Measurements from ENCODE around the gene GABPB1. TPM values are rescaled to one million over a fixed set of nuclear protein-coding genes. Genes with fewer than 3 reads are reported as not detected.

Gene GABPB1
- total RNA-seq, 1 donor from 2014 or later: 70.5 TPM

DNA sequence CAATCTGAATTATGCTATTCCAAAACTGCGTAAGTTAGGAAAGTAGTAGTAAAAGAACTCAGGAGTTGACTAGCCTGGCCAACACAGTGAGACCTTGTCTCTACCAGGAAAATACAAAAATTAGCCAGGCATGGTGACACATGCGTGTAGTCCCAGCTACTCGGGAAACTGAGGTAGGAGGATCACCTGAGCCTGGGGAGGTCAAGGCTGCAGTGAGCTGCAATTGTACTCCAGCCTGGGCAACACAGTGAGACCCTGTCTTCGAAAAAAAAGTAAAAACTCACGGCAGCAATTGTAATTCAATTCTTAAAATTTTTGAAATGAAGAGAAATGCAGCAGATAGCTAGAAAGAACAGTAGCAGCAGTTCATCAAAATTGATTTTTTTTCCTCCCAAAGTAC, 9.7 kb downstream of the GABPB1 start:
- no peak for DNase-seq (ENCODE audit: low read depth in 2 of 2)

DNA sequence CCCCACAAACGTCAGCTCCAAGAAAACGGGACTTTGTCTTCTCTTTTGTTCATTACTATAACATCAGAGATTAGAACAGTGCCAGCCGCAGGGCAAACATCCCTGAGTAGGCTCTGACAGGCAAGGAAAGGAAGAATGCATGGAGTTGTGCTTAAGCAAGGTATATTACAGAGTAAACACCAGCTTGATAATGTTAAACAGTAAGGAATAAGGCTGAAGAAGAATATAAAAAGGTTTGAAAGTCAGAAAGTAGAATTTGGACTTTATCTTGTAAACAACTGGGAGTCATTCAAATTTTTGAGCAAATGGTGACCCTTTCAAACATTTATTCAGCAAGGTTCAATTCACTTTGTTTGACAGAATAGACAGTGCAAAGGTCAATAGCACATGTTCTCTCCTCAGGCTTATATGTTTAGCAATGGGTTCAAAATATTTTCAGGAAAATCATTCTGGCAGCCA, 11.0 kb downstream of the GABPB1 start:
- DNase-seq (ENCODE audit: low read depth in 2 of 2): no peak

DNA sequence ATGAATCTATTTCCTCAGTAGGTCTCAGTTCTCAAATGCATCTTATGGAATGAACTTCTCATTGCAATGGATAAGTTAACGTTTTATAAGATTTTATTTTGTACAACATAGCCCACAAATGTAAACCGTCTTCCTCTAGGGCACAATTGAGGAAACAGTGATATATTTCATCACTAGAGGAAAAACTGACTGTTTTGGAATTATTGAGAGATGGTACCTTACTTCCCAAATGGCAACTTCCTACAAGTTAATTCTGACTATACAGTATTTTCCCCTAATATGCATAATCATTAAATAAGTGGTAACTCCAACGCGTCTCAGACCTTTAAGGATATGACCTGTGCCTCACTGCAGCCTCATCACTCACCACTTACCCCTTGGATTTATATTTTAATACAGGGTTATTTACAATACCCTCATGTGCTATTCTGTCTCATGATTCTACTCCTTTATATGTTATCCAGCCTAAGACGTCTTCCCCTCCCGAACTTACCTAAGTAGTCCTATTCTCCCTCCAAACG, 13.3 kb downstream of the GABPB1 start:
- no peak for DNase-seq (ENCODE audit: low read depth in 2 of 2)

DNA sequence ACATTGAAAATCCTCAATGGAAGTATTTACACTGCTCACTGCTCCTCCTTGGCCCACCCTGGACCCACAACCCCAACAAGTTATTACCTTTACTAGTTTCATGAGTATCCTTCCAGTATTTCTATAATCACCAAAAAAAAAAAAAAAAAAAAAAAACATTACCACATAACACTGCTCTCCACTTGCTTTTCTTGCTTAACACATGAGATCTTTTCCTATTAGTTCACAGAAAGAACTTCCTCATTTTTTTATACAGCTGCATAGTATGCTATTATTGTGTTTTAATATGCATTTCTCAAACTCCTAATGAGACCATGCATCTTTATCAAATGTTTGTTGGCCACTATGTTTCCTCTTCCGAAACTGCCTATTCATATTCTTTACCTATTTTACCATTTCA, 14.6 kb downstream of the GABPB1 start:
- DNase-seq (ENCODE audit: low read depth in 2 of 2): no peak

DNA sequence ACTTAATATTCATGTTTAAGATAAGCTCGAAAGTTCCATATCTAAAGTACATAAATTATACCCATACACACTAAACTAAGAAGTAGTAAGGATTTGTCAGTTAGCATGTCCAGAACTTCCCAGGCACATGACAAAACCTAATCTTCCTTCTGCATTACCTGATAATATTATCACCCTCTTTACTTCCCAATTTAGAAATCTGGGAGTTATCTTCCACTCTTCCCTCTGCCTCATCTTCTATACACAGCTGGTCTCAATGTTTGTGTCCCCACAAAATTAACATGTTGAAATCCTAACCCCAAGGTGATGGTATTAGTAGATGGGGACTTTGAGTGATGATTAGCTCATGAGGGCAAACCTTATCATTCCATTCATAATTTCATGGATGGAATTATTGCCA, 15.3 kb downstream of the GABPB1 start:
- DNase-seq (ENCODE audit: low read depth in 2 of 2): no peak

DNA sequence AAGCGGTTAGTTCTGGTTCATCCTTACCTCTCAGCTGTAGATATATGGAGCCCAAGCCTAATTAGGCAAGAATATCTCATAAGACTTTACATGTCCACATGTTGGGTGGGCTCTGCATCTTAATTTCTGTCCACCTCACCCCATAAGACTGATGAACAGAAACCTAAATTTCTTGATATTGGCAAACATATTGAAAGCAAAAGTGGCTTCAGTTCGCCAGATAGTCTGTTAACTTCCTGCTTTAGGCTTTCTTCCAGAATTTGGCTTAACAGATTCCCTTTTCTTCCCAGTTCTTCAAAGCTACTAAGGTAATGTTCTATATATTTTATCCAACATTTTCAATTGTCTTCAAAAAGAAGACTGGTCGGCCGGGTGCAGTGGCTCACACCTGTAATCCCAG, 19.7 kb downstream of the GABPB1 start:
- DNase-seq (ENCODE audit: low read depth in 2 of 2): no peak

DNA sequence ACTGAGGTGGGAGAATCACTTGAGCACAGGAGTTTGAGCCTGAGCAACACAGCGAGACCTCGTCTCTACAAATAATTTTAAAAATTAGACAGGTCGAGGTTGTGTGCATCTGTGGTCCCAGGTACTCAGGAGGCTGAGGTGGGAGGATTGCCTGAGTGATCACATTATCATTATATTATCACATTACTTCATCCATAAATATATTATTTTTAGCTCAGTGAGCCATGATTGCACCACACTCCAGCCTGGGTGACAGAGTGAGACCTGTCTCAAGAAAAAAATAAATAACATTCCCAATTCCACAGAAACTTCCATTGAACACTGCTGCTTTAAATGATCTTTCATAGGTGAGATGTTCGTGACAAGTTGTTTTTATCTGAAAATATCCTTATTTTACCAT, 21.8 kb downstream of the GABPB1 start:
- DNase-seq (ENCODE audit: low read depth in 2 of 2): no peak

DNA sequence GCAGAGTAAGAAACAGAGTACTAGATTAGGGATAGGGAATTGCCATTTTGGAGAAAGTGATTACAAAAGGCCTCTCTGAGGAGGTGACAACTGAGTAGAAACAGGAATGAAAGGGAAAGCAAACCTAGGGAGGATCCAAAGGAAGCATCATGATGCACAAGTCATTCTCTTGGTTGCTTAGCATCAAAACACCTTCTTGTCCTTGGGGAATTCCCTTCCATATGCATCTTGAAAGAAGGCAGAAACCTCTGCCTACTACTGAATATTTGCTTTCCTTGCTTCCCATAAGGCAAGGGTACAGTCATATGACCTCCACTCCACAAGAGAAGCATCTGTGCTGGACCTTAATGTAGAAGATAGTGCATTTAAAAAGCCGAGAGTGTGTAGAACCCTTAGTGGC, 24.1 kb downstream of the GABPB1 start:
- no peak for DNase-seq (ENCODE audit: low read depth in 2 of 2)

DNA sequence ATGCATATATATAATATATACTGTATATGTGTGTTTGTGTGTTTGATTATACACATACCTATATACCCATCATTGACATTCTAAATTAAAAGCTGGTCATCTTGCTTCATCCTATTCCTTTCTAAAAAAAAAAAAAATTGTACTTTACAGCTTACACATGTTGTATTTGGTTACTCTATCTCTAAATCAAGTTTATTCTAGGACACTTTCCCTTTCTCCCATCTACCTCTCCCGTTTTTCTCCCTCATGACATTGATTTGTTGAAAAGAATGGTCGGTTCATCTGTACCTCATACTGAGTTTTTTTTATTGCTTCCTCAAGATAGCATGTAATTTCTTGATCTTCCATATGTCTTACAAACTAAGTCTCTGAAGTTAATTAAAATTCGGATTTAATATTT, 26.9 kb downstream of the GABPB1 start:
- DNase-seq (ENCODE audit: low read depth in 2 of 2): no peak

DNA sequence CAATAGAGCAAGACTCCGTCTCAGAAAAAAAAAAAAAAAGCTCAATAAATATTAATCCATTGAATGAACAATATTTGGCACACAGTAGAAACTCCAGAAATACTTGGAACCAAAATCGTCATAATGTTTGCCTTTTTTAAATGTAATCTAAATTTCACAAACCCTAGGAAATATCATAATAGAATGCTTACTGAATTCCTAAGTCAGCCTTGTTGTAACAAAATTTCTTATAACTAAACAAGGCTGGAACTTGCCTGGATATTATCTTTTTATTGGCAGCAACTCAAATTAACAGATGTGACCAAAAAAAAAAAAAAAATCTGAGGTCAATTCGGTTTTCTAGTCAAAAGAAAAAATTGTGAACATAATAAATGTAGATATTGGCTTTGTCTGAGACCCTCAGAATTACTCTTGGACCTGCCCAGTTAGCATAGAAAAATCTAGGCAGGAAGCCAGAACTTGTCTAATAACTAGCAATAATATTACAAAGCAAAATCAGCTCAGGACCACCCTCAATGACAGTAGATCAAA, 33.3 kb downstream of the GABPB1 start:
- no peak for DNase-seq (ENCODE audit: low read depth in 2 of 2)

DNA sequence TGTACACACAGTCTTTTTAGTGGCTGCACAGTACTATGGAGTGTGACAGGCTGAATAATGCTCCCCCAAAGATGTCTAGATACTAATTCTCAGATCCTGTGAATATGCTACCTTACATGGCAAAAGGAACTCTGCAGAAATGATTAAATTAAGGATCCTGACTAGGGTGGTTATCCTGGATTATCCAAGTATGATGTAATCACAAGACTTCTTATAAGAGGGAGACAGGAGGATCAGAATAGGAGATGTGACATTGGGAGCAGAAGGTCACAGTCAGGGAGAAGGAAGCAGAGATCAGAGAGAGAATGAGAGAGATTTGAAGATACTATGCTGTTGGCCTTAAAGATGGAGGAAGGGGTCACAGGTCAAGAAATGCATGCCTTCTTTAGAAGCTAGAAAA, 34.5 kb downstream of the GABPB1 start:
- no peak for DNase-seq (ENCODE audit: low read depth in 2 of 2)

DNA sequence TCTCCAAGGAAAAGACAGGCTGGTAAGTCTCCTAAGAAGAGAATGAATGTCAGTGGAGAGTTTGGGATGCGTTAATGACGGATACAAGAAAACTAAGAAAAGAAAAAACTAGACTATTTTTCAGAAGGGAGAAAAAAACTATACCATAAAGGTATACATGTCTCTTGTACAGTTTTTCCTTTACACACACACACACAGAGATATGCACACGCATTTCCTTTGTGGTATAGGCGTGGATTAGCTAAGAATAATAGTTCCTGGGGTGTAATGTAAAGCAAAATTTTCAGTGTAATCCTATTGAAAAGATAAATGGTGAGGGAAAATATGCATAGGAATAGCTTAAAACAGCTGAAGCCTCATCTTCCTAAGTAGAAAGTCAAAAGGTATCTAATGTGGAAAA, 36.3 kb downstream of the GABPB1 start:
- no peak for DNase-seq (ENCODE audit: low read depth in 2 of 2)

DNA sequence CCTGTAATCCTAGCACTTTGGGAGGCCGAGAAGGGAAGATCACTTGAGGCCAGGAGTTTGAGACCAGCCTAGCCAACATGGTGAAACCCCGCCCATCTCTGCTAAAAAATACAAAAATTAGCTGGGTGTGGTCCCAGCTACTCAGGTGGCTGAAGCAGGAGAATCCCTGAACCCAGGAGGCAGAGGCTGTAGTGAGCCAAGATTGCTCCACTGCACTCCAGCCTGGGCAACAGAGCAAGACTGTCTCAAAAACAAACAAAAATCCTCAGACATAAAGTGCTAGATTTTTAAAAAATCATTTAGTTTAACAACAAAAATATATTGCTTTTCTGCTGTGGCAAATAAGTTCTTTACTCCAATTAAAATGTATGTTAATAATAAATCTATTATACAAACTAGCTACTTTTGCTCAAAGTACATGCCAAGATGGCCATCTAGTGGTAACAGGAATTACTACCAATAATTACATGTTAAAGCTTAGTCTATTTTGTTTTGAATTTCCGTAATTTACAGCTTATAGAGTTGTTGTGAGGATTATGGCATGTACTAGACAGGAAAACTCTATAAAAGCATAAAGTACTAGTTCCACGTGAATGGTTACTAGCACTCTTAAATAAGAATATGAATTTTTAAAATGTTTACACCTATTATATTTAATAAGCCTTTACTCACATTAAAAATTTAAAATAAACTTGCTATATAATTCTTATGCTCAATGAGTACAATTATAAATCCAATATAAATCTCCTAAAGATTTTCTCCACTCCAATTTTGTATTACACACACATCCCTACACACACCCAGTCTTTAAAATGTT, 39.0 kb downstream of the GABPB1 start:
- DNase-seq (ENCODE audit: low read depth in 2 of 2): peak; percentile 44 to 46

DNA sequence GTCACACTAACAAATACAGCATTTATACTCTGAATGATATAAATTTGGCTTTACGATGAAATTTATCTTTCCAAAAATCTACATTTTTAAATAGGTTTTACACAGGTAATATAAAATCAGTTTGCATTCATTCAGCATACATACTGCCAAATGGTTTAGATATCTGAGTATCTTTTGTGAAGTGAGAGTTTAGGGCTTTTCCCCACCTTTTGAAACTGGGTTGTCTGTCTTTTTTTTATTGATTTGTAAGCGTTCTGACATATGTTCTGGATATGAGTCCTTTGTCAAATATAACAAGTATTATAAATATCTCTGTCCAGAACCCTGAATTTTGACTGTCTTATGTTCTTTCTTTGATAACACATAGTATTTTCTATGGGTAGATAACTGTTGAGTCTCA, 42.4 kb downstream of the GABPB1 start:
- DNase-seq (ENCODE audit: low read depth in 2 of 2): no peak

DNA sequence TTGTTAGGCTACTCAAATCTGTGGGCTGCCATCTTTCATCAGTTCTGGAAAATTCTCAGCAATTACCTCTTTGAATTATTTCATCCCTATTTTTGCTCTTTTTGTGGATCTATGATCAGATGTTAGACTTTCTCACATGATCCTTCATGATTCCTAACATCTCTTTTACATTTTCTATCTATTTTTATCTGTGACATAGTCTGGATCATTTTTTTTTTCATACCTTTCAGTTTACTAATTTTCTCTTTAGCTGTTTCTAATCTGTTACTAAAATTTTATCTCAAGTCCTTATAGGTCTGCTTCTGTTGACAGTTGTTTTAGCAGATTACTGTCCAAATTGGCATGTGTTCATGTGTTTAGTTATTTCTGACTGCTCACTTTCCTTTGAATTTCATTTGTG, 47.2 kb downstream of the GABPB1 start:
- no peak for DNase-seq (ENCODE audit: low read depth in 2 of 2)

DNA sequence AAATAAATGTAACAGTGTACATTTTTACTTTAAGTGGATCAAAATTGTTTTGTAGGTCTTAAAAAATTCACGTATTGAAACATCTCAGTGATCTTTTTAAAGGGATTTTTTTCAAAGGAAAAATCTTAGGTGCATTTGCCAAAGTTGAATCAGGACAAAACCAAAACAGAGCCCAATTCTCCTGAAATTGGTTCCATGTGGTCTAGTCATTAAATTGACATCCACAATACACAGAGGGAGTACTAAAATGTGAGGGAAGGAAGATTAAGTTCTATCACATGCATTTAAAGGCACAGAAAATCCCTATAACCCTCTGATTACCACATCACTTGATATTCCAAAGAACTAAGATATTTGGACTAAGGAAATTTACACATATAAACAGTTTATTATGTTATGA, 50.2 kb downstream of the GABPB1 start:
- DNase-seq (ENCODE audit: low read depth in 2 of 2): no peak

DNA sequence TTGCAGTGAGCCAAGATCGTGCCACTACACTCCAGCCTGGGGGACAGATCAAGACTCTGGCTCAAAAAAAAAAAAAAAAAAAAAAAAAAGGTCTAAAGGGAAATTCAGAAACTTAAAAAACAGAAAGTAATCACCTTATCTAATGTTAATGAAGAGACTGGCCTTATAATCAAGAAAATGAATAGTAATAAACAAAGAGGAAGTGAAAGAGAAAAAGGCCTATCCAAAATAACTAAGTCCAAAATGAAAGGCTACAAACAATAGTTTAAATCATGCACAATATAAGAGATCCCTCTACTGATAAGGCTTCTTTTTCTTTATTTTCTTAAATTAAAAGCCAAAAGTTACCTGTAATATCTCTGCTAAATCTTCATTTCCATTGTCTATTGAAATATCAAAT, 52.4 kb downstream of the GABPB1 start:
- no peak for DNase-seq (ENCODE audit: low read depth in 2 of 2)

DNA sequence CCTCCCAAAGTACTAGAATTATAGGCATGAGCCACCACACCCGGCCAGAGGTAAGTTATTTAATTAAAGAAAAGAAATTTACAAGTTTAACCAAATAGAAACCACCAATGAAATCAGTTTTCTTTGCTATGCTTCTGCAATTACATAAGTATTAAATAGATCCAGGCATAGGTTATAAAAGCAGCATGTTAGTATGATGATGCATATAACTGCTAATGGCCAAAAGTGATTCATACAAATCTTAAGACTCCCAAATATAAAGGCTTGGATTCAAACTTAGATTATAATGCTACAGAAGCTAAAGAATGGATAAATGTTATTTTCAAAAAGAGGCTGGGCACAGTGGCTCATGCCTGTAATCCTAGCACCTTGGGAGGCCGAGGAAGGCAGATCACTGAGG, 56.7 kb downstream of the GABPB1 start:
- DNase-seq (ENCODE audit: low read depth in 2 of 2): no peak

DNA sequence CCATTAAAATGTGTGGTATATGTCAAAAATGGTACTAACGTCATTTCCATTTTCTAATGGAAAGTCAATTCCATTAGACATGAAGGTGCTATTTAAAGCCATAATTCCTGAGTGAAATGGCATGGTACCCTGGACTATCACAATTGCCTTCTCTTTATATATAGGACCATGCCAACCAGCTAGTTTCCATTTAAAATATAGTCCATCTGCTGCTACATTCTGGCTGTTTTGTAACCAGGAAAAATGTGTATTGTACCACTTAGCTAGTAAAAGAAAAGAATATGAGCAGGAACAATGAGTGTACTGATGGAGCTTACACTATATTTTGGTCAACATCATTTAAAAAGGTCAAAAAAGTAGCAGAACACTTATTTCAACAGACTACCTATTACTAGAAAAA, 59.0 kb downstream of the GABPB1 start:
- no peak for DNase-seq (ENCODE audit: low read depth in 2 of 2)

DNA sequence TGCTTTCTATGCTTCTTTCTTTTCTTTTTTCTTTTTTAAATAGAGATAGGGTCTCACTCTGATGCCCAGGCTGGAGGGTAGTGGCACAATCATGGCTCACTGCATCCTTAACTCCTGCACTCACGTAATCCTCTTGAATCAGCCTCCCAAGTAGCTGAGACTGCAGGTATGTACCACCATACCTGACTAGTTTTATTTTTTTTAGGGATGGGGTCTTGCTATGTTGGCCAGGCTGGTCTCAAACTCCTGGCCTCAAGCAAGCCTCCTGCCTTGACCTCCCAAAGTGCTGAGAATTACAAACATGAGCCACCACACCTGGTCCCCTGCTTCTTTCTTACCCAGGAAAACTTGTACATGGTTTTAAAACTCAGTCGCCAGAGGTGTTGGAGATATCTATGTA, 65.2 kb downstream of the GABPB1 start:
- no peak for DNase-seq (ENCODE audit: low read depth in 2 of 2)

DNA sequence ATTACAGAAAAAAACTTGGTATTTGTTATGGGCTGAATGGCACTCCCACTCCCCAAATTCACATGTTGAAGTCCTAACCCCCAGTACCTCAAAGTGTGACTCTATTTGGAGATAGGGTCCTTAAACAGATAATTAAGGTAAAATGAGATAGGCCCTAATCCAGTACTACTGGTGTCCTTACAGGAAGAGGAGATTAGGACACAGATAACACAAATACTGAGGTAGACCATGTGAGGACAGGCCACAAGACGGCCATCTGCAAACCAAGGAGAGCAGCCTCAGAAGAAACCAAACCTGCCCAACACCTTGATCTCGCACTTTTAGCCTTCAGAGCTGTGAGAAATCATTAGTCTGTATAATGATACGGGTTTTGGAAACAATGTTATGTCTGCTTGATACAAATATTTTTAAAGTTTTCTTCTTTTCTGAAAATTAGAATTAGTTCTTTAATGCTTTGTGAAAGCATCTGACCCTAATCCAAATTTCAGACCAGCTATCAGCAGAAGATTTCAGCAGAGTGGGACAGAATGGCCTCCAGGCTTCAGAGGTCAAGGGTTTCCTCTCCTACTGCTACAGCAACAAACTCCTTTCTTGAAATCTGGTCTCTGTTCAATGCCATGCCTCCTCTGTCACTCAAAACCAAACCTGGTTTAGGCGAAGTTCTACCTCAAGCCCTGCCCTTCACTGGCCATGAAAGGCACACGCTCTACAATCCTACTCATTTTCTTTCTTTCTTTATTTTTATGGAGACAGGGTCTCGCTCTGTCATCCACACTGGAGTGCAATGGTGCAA, 67.5 kb downstream of the GABPB1 start:
- no peak for DNase-seq (ENCODE audit: low read depth in 2 of 2)

DNA sequence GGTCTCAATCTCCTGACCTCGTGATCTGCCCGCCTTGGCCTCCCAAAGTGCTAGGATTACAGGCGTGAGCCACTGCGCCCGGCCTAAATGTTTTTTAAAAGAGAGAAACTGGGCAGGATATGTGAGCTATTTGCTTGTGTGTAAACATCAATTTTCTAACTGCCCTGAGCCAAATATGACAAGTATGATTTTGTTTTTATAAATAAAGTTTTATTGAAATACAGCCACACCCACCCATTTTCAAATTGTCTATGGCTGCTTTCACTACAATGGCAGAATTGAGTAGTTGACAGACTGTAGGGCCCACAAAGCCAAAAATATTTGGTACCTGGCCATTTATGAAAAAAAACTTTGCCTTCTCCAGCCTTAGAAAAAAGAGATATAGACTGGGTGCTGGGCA, 73.6 kb downstream of the GABPB1 start:
- DNase-seq (ENCODE audit: low read depth in 2 of 2): no peak

DNA sequence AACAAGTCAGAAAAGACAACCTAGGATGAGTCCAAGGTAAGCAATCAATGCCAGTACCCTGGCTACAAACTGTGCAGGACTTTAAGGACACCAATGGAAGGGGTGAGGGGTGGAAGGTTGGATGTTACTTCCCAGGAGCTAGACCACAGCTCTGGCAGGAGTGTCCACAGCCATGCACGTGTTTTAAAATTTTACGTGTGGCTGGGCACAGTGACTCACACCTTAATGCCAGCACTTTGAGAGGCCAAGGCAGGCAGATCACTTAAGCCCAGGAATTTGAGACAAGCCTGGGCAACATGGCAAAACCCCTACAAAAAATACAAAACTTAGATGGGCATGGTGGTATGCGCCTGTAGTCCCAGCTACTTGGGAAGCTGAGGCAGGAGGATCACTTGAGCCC, 74.7 kb downstream of the GABPB1 start:
- no peak for DNase-seq (ENCODE audit: low read depth in 2 of 2)

All from dermis microvascular lymphatic vessel endothelial cell (primary cell).